CD4-positive, alpha-beta T cell treated with Interferon gamma for 1 hour (primary cell): ENCODE data around the gene VPS13D.
"Not testable (repeated sequence)": the region's sequence is repeated elsewhere in the genome, so short reads cannot be mapped to it uniquely, and the experiment has no call there.

ENCODE experiments used
- DNase-seq: peaks from one replicate; pipeline ENCODE4 v3.0.0-alpha.2; 2020

VPS13D gene

DNA sequence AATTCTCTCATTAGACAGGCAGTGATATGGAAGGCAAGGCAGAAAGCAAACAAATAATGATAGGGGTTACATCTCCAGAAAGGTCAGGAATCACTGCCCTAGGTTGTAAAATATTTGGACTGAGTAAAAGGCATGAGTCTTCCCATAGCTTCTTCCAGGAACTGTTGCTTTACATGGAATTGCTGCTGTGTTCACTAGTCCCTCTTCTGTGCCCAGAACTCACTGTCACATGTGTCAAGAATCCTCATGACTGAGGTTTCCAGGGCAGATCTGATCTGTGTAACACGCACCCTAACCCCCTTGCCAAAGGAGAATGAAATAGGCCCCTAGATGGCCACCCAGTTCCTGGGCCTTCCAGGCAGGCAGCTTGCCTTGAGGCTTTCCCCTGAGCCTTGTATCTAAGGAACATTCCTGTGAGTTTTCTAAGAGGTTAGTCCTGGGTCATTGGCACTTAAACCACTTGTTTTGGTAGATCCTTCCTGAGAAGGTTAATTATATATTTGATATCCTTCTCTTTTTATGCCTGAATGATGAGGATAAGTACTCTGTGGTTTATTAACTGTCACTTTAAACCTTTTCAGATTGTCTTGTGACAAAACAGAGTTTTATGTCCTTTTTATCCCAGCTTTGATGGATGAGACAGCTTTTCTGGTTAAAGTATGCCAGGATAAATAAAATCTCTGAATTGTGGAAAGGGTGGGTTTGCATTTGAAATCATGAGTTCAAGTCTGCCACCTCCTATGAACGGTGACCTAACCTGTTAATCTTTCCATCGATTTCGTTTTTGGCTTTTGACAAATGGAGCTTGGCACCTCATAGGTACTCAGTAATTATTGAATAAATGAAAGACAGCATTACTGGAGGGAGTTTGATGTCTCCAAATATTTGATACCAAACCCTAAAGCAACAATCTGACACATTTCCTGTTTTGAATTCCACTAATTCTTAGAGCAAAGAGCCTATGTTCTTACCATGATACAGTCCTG, 224.9 kb downstream of the VPS13D start:
- no peak for DNase-seq

DNA sequence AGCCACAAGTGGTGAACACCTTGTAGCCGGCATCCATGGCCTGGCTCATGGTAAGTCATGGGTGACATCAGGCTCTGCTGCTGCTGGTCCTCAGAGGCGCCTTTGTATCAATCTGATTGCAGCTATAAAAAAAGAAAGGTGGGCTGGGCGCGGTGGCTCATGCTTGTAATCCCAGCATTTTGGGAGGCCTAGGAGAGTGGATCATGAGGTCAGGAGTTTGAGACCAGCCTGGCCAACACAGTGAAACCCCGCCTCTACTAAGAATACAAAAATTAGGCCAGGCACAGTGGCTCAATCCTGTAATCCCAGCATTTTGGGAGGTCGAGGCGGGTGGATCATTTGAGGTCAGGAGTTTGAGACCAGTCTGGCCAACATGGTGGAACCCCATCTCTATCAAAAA, 226.3 kb downstream of the VPS13D start:
- DNase-seq: not testable (repeated sequence)

DNA sequence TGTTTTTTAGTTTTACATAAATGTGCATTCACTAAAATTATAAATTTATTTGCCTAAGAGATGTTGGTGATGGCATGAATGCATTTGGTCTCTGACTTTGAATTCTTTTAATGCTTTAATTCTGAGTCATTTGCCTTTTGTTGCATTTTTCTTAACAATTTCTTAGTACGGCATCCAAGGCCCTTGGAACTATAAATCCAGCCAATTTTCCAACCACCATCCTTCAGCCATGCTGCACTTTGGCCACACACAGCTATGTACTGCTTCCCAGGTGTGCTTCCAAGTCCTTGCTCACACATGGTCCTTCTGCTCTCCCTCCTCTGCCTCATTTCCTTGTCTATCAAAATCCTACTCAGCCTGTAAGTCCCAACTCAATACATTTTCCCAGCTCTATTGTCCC, 227.1 kb downstream of the VPS13D start:
- no peak for DNase-seq

DNA sequence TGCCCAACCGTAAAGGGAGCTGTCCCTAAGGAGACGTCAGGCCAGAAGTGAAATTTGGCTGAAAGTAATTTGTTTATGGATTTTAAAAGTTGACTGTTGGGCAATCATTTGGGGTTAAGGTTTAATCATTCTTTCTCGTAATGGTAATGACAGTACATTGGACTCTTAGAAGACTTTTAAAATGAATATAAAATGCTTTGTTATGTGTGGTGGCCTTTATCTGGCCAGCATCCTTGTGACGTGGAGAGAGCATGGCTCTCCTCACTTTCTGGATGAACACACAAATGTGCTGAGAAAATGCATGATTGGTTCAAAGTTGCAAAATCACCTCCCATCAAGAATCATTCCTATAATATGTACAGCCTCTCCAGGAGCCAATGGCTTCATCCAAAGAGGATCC, 227.9 kb downstream of the VPS13D start:
- no peak for DNase-seq

DNA sequence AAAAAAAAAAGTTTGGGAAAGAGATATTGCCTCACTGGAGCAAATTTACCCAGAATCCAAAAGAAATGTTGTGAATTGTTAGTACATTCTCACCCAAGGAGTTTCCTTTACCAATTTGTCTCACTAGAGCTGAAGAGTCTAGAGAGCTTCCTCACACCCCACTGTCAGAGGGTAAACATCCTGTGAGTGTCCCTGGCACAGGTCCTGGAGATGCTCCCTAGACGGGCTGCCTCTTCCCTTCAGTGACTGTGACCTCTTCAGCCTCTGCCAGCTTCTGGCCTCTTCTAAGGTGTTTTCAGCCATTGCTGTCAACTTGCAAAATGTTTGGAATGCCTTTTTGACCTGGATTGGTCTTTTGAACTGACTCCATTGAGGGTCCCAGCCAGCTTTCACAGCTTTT, 228.7 kb downstream of the VPS13D start:
- no peak for DNase-seq

DNA sequence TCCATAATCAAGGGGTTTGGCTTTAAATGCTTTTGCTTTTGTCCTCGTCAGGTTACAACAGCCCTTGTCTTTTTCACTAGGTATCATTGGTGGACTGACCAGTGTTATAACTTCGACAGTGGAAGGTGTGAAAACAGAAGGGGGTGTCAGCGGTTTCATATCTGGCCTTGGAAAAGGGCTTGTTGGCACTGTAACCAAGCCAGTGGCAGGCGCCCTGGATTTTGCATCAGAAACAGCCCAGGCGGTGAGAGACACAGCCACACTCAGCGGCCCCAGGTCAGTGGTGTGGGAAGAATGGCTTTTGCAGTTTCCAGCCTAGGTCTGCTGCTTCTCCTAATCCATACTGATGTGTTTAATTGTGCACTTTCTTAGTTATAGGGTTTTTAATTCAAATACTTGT, 230.3 kb downstream of the VPS13D start:
- DNase-seq: no peak

DNA sequence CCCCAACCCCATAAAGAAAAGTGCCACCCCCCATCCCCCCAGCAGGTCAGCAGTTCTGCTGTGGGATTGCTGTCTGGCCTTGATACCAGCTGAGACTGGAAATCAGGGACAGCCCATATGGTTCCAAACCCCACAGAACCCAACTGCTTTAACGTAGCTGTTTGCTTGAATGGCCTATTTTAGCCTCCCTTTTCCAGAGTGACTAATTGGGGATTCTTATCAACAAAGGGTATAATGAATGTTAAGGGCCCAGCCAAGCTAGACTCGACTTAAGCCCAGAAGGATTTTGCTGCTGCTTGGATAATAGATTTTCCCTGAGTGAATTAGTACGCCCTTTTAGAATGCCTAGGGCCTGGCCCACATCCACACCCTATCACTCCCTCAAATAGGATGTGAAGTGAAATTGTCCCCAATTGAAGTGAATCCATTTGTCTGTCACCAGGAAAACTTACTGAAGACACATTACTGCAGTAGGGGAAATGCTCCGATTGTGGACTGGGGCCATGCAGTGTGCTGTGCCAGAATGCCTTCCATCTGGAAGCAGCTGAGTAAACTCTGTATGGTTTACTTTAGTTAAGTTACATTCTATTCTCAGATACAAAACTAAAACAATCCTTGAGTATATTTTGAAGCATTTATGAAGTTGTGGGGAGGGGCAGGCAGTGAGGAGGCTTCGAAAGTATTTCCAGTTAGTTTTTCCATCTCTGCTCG, 231.2 kb downstream of the VPS13D start:
- no peak for DNase-seq

DNA sequence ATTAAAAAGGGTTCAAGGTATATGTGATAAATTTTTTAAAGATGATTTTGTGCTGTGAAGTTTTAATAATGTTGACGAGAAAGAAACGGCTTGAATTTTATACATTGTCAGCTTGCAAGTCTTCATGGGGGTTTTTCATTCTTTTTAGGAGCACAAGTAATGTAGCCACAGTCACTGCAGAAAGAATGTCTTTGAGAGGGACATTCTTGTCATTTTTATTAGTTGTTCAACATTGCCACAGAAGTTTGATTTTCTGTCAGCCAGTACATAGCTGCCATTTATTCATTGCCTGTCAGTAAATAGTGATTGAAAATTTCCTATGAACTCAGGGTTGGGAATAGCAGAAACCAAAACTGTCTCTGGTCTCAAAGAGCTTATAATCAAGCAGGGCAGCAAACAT, 231.9 kb downstream of the VPS13D start:
- DNase-seq: no peak

DNA sequence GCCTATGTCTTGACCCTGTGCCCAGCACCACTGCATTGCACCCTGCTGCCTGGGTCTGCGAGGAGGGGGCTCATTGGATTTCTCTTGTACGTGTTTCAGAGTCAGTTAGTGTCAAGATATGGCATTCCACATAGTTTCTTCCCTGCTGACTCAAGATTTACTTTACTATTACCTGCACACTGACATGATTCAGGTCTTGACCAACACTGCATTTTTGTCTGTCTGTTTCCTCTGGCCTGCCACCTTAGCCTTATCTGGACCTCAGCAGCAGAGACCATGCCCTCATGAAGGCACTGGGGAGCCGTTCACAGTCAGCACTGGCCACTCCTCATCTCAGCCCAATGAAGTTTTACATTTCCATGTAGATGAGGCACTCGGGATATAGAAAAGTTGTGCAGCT, 232.8 kb downstream of the VPS13D start:
- DNase-seq: no peak

DNA sequence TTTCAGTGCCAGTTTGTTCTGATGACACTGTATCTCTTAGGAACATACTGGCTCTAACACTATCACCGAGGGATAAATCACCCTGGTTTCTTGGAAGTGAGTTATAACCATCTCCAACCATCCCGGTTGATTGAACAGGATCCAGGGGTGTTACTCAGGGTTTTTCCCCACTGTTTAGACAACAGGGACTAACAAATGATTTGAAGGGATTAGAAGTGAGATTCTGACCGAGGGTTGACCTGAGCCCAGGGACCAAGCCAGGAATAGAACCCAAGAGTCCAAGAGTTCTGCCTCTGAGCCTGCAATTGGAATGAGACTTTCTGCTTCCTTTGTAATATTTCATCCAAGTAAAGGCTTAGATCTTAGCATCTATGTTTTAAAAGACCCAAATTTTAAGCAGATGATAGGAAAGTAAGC, 234.2 kb downstream of the VPS13D start:
- DNase-seq: no peak

DNA sequence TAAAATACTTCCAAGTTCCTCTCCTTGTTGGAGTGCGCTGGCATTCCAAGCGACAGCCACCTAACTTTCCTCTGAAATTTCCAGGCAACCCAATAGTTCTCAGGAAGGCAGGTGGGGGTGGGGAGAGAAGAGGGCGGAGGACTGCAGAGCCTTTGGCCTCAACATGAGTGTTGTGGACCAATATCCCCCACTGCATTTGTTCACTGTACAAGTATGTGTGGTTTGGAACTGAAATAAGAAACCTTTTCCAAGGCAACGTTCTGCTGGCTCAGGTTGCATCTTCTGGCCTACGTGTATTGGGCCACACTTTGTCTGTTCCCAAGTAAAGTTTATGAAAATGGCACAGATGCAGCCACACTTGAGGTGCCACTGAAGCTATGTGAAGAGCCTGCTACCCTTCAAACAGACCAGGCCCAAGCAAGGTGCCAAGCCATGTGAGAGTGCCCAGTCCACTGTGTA, 234.8 kb downstream of the VPS13D start:
- DNase-seq: no peak

DNA sequence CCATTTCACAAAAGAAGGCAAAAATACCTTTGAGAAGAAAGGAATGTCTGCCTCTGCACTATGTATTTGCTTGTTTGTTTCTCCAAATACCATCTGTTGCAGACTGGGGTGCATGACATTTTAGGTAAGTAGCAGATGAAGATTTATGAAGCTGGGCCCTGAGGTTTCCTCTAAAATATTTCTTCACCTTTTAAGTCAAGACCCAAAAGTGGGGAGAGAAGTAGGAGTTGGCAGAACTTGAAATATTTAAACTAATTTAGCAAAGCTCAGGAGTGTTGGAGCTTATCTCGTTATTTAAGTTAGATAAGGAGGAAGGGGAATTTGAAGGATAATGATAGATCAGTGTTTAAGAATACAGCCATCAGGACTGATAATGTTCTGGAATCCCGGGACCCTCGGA, 235.3 kb downstream of the VPS13D start:
- DNase-seq: no peak

DNA sequence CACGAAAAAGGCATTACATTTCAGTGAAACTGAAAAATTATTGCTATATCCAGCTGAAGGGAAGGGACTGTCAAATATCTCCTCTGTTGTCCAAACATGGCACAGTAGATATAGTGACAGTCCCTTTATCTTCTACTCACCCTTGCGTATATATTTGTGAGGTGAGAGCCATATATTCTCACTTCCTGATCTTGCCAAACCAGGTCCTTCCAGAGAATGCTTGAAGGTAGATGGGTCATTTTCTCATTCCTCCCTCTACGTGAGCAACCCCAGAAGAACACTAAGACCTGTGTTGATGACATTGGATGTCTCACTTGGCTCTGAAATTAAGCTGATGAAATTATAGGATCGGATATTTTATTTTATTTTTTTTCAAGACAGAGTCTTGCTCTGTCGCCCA, 237.0 kb downstream of the VPS13D start:
- DNase-seq: no peak

DNA sequence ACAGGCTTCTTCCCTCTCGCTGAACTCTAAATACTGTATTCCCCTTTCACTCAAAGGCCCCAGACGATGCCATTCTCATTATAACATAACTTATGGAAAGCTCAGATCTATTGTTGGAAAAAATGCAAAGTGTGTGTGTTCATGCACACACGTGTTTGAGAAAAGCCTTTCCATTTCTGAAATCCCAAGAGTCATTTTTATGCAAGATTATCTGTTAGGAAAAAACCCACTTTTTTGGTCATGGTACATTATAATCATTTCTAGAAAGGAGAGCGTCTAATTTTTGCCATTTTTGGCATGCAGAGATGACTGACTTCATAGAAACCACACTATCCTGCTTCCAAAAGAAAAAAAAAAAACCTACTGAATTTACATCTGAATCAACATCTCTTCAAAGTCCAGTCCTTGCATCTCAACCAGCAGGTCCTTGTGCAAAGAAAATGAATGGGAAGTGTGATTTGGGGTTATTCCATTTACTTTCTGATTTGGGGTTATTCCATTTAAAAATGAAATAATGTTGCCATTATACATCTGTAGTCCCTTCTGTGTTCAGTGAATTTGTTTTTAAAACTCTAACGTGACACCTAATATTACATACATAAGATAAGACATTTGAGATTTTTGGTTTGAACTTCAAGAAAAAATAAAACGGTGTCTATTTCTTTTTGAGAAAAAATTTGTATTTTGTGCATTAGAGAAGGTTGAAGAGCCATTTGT, 237.9 kb downstream of the VPS13D start:
- DNase-seq: no peak

DNA sequence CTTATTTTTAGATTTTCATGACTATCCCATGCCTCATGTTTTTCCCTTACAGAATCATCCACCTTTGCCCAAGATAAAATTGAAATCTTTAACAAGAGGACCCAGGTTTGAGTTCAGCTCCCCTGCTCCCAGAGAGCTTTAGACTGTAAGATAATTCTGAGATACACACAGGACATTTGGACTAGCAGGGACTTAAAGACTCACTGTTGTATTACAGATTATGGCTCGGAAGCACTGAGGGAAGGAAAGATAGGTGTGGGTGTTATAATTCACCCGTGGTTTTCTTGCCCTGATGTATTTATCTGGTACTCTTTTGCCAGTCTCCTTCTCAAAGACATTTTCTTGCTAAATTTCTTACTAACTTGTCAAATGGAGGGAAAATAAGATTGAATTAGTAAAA, 238.5 kb downstream of the VPS13D start:
- DNase-seq: no peak

DNA sequence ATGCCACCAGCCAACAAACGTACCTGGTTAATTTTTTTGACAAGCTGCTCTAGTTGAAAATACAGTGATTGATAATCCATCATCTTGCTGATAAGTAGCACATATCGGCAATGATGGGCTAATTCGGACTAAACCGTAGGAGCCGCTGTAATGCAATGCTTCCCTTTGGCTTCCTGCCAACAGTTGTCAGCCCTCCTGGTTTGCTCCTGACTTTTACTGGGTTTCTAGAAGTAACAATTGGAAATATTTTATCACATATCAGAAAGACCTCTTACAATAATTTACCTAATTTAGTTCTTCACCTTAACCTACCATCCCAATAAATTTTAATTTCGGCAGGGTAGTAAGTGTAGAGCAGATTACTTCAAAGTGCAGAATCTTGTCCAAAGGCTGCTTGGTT, 239.7 kb downstream of the VPS13D start:
- no peak for DNase-seq

DNA sequence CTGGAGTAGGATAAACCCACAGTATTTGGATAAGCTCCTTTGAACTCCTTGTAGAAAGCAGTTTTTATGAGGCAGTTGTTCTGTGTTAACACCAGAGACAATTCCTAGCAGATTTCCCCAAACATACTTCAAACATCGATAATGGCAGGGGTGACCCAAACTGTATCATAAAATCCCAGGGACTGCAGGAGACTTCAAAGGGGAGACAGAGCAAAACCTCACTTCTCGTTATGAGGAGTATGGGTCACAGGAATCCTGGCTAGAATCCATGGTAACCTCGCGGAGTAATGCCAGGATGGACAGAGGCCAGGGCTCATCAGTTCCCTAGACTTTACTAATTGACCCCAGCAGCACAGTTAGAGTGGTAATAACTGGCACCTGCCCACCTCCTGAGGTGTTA, 240.2 kb downstream of the VPS13D start:
- no peak for DNase-seq

DNA sequence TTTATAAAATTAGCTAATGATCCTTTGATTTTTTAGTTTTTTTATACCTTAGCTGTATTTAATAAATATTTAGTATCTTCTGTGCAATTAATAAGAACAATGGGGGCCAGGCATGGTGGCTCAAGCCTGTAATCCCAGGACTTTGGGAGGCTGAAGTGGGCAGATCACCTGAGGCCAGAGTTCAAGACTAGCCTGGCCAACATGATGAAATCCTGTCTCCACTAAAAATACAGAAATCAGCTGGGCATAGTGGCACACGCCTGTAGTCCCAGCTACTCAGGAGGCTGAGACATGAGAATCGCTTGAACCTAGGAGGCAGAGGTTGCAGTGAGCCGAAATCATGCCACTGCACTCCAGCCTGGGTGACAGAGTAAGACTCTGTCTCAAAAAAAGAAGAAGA, 241.1 kb downstream of the VPS13D start:
- DNase-seq: not testable (repeated sequence)

DNA sequence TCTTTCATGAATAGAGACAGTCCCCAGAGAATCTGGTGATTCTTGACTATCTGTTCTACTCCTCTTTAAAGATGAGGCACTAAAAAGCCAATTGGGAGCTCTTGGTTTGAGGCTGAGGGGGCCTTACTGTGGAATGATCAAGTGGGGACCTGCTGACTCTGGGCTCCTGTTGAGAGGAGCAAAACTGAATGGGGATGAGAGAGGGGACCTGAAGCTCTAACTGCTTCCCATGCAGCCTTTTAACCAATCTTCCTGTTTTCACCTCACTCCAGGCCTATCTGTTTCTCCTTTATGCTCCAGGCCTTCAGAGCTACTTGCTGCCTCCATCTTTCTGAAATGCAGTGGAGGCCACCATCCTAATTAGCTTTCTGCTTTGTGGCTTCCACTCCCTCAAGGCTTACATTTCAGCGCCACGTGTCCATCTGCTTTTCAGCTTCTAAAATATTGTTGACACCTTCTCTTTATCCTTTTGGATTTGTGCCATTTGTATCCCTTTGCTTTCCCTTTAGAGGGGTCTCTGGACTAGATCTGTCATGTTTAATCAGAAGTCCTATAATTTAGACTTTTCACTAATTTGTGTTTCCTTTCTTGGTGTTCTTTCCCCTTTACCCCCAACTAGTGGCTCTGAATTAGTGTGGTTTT, 242.4 kb downstream of the VPS13D start:
- no peak for DNase-seq

DNA sequence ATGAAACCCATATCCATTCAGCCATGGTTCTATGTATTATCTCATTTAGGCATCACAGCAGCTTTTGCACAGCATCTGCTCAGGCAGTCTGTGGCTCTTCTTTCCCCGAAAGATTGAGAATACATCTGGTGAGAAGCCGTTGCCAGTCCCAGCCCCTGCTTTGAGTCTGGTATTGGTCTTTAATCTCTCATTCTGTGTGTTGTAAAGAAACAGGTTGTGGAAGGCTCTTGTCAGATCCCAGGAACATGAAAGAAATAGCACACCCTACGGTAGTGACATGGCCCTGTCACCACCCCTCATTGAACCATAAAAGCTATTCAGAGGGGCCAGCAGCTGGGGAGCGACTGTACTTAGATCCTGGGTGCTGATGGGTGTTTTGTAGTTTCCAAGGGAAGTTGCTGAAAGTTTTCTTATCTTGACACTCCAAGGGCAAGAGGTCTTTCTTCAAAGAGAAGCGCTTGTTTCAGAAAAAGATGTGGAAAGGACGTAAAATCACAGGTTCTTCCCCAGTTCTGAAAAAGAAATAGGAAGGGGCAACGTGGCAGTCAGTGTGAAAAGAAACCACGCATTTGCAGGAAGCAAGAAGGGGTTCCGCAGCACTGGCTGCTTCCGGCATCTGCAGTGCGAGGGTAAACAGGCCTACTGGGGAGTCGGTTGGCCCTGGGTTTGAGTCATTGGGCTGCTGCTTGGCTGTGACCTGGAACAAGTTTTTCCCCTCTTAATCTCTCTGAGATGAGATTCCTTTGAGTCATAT, 243.1 kb downstream of the VPS13D start:
- peak; percentile 58 for DNase-seq

DNA sequence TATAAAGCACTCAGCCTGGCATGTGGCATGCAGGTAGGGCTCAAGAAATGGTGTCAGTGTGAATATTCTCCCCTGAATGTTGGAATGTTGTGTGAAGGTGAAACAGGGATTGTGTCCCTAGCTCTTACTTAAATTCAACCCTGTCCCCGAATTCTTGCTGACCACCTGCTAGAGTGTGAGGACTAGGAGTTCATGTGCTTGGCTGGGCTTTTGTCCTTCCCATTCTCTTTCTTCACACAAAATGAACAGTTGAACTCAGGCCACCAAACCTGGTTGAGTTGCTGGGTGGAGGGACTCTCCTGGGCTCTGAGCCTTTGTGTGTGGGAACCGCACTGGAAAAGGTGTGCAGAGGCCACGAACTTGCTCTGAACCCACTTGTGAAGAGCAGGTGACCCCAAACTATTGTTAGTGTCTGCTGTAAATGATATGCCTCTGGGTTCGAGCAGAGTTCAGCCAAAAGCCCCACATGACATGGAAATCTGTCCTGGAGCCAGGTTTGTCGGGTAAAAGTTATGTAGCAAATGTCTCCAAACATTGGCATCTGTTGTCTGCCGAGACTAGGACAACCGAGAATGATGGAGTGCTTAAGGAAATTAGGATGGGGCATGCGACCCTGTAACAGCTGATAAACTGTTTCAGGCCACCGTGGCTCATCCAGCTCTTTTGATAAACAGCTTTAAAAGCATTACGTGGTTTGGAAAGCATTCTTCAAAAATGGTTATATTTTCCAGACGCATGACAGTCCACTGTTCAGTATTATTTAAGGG, 243.9 kb downstream of the VPS13D start:
- DNase-seq: no peak
